Hepatocyte (in vitro differentiated cells): ENCODE data around the gene MGMT.

Experiments used
- EZH2 ChIP-seq: fragments of 200-600 bp; sonication (generic); IDR thresholded peaks from 2 replicates; pipeline ENCODE4 v1.6.1; 2016; ENCODE audit warnings: antibody characterized with exemption, mild to moderate bottlenecking, borderline replicate concordance
- EZH2phosphoT487 ChIP-seq: fragments of 200-600 bp; sonication (generic); IDR thresholded peaks from one replicate; pipeline ENCODE4 v1.6.1; 2018; ENCODE audit warnings: antibody characterized with exemption, mild to moderate bottlenecking, low read depth, moderate library complexity; ENCODE audit not compliant: unreplicated experiment, severe bottlenecking
- TF ChIP-seq, protein P1 (sequence below): fragments of 200-600 bp; sonication (generic); IDR thresholded peaks from 2 replicates; pipeline ENCODE4 v1.5.1; 2016; ENCODE audit warnings: antibody characterized with exemption, mild to moderate bottlenecking; ENCODE audit not compliant: poor library complexity

DNA sequence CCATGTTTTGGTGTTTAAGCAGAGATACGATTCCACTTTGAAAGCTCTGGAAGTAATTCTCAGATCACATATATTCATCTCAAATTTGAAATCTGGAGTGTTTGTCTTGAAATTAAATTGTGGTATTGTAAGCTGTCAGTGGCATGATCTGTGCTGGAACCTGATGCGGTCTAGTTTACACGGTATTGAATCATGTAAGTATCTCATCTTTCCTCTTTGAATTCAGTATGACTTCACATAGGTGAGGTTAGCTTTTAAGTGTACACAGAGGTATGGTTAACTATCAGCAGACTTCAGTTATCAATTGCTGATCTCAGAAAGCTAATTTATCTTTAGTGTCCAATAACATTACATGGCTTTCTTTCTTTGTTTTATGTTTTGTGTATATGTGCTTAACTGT lies 155.2 kb downstream of the MGMT start:
- no peak for TF ChIP-seq EZH2
- TF ChIP-seq, protein P1, sequence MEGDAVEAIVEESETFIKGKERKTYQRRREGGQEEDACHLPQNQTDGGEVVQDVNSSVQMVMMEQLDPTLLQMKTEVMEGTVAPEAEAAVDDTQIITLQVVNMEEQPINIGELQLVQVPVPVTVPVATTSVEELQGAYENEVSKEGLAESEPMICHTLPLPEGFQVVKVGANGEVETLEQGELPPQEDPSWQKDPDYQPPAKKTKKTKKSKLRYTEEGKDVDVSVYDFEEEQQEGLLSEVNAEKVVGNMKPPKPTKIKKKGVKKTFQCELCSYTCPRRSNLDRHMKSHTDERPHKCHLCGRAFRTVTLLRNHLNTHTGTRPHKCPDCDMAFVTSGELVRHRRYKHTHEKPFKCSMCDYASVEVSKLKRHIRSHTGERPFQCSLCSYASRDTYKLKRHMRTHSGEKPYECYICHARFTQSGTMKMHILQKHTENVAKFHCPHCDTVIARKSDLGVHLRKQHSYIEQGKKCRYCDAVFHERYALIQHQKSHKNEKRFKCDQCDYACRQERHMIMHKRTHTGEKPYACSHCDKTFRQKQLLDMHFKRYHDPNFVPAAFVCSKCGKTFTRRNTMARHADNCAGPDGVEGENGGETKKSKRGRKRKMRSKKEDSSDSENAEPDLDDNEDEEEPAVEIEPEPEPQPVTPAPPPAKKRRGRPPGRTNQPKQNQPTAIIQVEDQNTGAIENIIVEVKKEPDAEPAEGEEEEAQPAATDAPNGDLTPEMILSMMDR = no peak
- no peak for TF ChIP-seq EZH2phosphoT487
